HG03280 (cell line): ENCODE data around the gene RELN.

Source experiments
- ATAC-seq: cut with Tn5 transposase; IDR thresholded peaks from one replicate; pipeline ENCODE4 v1.9.1; 2021; ENCODE audit warnings: mild to moderate bottlenecking, moderate library complexity; ENCODE audit not compliant: unreplicated experiment

The RELN gene

DNA sequence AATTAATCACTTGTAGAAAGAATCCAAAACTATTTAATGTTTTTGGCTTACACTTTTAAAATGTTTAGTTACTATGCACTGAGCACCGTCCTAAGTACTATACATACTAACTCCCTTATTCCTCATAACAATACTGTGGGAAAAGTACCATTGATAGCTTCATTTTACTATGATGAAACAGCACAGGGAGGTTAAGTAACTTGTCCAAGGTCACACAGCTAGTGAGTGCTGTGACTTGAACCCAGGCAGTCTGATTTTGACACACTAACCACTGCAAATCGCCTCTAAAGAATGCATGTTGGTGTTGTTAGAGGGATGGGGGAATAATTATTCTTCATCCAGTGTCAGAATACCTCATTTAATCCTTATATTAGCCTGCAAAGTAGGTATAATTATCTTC is 1.9 kb upstream of the RELN start:
- no peak for ATAC-seq

DNA sequence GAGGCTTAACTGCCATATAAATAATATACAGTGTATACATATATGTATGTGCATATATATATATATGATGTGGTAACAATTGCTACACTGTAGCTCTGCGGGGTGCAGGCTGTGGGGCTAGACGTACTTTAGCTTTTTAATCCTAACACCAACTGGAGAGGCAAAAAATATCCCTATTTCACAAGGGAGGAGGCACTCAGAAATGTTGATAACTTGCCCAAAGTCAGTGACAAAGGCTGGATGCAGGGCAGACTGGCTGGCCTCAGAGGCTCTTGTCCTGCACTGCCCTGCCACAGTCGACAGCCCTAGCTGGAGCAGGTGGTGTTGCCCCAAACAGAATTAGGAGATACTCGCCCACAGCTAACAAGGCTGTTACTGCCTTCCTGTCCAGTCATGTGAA is 1.5 kb upstream of the RELN start:
- no peak for ATAC-seq

DNA sequence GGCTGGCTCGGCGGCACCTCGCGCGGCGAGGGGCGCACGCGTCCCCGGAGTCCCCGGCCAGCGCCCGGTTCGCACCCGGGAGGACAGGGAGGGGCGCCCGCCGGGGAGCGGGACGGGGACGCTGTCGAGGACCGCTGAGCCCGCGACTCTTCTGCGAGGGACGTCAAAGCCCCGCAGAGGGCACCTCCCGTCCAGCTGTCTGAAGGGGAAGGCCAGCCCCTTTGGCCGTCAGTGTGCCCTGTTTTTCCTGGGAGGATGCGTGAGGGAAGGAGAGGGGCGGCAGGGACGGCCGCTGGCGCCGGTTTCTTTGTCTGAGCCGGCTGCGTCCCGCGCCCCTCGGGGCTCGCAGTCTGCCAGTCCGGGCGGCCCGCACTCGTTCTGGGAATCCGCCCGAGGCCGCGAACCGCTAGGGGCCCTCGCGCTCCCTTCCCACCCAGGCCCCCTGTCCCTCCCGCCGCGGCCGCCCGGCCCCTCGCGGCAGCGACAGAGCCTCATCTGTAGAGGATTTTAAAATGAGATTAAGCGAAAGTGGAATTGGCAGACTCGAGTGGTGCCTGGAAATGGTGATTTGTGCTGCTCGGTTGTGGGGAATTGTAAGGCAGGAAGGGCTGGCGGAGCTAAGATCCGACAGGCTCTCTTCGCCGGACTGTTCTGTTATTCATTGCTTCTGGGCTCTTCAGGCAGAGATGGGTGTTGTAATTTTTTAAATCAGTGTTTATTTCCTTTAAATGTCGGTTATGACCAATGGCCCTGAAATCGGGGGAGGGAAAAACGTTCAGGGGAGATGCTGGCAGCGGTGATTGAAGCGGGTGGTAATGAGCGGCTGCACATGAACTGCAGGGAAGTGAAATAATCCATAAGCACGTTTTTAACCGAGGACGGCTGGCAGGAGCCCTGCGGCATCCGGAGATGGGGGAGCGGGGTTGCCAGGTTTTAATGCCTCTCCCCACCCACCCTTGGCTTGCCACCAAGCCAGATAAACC is 618 bp upstream of the RELN start:
- no peak for ATAC-seq

DNA sequence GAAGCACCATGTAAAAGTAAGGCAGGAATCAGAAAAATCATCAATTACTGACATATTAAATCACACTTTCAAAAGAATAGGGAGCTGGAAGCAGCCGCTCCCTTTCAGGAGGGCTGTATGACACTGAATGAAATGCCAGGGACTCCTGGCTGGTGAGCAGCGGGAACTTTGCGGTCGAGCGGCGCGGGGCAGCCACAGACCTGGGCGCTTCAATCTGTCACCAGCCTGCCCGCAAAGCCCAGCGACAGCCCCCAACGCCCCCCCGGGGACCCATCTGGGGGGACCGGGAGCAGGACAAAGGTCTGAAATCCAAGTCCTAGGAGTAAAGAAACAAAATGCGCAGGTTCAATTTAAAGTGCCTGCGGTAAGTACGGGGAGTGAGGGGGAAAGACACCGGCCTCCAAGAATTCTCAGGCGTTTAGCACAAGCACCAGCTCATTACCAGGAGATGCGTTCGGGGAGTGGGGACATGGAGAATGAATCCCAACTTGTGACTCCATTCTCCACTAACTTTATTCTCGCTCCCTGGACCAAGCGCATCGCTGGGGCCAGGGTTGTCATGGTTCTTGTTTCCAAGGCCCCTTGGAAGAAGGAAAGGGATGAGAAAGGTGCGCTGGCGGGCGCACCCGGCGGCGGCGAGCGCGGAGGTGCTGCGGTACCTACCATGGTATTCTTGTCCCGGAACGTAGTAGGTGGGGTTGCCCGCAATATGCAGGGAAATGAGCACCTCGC is 824 bp downstream of the RELN start:
- ATAC-seq = no peak

DNA sequence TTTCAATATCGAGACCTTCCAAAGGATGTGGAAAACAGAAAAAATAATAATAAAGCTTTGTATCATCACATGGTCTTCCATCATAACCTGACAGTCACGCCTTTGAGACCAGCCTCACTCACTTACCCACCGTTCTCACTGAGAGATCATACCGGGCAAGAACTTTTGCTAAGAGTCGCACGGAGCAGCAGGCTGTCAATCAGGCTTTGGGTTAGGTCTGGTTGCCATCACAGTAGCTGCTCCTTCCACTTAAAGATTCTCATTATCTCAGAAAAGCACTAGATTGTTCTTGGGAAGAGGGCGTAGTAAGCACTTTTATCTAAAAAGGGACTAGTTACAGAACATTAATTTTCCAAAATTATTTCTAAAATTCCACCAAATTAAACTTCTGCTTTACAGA is 2.0 kb downstream of the RELN start:
- ATAC-seq = no peak

DNA sequence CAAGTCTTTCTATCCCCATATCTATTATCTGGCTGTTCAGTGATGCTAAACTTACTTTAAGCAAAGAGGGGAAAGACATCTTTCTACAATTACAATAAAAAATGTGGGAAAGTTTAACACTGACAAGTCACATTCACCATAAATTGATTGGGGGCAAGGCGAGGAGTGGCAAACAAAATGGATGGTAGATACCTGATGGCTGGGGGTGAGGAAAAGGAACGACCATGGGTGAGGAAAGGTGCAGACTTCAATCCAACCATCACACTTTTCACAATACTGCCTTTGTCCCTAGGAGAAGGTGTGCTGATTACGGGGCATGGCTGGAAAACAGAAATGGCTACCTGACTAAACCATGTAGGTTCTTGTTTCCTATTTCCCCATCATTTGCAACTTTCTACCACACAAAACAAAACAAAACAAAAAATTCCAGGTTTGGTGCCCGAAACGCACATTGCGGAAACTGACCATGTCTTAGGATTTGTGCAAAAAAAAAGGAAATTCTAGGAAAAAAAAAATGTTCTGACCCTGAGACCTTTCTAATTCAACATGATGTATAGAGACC is 3.8 kb downstream of the RELN start:
- no peak for ATAC-seq

DNA sequence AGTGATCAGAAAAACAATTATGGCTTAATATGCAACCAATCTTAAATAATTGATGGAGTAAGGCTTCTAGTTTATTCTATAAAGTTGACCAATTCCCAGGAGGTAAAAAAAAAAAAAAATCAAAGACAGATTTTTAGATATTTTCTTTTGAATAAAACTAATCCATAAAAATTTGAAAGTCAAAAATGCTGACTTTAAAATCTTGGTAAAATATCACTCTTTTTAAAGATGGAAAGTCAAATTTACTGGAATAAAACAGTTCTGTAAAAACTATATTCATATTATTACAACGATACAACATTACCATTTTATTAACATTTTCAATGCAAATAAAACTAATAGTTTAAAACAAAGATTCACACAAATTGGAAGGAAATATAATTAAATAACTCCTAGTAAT is 5.4 kb downstream of the RELN start:
- ATAC-seq = no peak

DNA sequence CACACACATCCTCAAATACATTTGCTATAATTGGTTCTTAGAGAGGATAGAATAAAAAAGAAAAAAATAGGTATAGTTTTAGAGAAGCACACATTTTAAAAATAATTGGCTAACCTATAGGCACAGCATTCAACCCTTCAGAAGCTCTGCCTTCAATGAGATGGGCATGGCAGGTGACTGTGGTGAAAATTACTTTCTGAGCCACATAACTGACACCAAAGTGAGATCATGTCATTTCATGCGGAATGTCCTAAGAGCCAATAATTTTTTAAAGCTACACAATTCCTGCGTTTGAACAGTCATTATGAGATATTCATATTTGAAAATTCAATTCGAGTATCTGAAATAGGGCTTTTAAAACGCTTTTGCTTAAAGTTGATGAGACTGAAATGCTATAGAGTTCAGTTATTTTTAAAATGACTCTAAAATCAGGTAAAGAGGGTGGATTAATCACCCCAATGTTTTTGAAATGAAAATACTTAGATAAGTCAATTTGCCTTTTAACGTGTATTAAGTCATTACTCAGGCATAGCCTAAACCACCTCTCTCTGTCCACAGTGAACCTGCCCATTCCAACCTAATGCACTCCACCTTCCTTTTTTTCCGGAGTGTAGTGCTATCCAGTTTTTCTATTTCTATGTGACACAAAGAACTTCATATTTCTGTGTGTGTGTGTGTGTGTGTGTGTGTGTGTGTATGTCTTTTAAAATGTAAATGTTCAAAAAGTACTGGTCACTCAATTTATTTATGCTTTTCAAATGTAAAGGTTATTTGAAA is 6.1 kb downstream of the RELN start:
- ATAC-seq = no peak

DNA sequence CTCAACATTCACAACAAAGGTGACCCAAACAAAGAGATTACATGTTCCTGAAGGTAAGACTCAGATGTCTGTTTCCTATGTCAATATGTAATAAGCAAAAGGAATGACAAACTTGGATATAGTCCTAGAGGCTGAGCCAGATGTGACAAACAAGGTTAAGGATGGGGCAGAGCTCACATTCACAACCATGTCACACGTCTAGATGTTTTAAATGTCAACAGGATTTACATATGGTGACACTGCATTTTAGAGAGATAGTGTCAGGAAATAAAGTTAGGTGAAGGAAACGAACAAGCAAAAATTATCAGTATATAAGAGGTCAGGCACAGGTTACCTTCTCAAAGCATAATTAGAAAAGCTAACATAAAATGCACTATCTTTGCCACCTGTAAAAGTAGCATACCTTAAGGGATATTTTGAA is 8.4 kb downstream of the RELN start:
- no peak for ATAC-seq

DNA sequence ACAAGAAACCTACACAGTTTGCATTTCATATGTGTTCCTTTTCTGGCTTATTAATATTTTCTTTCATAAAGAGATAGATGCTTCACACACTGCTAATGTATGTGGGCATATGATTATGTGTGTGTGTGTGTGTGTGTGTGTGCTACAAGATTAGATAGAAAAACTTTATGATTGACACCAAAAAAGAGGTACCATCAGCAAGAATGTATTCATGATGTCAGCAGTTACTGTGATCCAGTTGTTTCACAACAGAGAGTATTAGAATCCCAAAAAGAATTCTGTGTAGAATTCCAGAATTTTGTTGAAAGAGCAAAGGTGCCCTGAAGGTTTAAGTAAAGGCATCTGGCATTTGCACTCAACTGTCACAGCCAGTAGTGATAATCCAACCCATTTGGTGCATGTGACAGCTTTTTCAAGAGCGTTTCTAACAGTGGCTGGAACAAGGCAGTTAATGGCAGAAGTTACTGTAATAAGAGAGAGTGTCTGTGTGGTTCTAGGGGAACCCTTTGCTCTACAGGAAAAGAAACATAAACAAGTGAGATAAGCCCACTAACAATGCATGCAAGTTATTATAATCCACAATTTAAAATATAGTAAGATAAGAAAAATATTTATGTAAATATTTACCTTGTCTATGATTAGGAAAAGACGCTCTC is 16.6 kb downstream of the RELN start:
- no peak for ATAC-seq

DNA sequence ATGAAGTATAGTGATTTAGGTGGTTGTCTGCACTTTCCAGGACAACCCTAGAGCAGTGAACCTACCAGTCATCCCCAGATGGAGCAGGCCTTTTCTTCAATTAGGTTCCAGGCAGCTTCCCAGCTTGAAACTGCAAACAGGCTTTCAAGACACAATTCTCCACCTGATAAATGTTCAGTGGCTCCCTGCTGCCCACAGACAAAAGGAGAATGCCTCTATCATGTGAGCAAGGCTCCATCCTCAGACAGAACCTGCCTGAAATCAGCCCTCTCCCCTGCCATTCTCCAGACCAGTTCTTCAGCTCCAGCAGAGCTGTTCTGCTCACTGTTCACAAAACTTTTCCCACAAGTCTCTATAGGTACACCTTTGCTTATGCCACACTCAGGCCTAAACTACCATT is 22.1 kb downstream of the RELN start:
- no peak for ATAC-seq

DNA sequence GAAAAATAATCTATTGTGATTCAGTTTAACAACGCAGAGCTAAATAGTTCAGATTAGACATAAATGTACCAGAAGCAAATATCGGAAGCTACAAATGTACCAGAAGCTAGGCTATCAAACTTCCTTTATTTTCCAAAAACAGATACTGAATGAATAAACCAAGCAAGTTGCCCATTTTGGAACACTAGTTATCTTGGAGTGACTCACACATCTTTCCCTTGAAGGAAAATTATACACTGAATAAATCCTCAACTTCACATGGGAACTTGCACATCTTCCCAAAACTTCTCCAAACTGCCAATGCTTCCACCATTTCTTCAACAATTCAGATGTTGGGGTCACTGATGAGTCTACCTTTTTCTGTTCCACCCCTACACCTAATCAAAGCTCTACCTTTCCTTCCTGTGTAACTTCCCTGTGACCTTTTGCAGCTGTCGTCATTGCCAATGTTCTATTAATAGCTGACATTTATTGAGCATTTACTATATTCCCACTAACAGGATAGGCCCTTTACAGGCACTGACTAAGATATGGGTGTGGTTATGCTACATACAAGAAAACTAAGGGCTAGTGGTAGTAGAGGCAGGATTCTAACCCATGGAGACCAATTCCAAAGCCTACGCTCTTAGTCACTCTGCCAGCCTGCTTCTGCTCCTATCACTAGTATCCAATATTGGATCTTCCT is 22.7 kb downstream of the RELN start:
- ATAC-seq = no peak

DNA sequence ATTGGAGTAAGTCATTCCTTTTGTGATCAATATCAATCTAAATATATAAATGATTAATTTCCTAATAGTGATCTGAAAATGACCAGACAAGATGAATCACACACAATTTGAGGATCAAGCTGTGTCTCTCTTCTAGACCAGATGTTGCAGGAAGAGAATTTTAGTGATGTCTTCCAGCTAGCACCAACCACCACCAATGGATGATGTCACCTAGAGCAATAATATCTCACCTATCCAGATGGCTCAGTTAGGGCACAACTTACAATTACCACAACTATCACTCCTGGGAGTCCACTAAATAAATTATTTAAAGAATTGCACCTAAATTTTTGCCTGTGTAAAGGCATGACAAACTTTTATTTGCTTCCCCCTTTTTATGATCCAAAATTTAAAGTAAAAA is 25.2 kb downstream of the RELN start:
- no peak for ATAC-seq

DNA sequence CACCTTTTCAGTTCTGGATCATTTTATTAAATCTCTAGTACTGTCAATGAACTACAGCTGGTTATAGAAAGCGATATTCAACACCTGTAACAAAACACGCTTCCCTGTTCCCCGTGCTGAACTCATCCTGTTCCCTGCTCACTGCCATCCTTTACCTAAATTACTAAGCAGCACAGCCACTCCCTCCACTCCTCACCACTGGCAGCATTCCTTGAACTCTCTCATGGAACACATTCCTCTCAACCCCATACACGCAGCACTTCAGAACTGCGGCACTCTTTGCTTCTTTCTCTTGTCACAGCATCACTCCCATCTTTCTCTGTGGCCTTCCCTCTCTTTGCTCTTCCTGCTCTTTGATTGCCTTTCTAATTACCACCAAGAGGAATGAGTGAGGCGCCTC is 27.4 kb downstream of the RELN start:
- no peak for ATAC-seq

DNA sequence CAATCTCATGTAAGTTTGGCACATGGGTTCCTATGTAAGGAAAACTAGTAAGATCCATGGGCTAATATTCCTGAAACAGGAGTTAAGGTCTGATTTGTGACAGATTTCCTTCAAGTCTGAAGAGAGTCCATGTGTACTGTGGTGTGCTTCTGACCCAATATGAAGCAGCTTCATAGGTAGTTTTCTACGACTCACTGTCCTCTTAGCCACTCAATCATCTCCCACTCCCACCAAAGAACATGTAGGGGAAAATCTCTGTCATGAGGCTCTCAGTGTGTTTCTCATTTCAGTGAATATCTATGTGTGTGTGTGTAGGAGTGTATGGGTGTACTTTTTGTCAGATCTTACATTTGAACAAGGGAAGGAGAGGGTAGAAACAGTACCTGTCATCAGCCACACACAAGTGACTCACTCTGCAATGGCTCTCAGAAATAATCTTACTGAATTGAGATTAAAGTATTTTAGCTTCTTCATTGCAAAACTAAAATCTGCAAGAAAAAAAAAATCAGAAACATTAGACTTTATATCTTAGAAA is 31.1 kb downstream of the RELN start:
- no peak for ATAC-seq

DNA sequence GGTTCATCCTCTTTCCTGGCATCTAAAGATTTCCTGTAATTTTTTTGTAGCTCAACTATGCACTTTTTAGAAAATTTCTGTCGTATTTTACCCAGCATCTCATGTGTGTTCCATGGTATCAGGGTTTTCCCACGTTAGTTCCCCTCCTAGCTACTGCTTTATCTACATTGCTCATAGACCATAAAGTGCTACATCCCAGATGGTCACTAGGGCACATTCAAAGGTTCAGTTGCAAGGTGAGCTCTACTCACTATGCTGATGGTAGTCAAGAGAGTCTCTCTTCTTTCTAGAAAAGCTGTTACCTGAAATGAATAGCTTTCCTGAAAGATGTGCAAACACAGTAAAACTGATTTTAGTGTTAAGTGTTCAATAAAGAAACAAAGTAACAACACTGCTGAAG is 33.5 kb downstream of the RELN start:
- ATAC-seq = no peak

DNA sequence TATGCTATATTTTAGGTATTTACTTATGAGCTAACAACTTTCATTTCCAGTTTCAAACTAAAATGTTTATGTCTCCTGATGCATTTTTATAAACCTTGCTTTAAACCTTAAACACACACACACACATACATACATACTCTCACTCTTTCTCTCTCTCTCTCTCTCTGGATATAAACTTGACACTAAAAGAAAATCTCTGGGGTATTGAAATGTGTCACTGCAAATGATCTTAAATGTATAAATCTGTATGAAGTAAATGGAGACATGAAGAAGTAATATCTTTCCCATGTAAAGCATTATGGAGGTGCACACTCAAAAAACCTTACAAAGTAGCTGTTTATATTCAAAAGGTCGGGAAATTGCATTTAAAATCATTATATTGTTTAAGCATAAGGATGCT is 37.0 kb downstream of the RELN start:
- no peak for ATAC-seq

DNA sequence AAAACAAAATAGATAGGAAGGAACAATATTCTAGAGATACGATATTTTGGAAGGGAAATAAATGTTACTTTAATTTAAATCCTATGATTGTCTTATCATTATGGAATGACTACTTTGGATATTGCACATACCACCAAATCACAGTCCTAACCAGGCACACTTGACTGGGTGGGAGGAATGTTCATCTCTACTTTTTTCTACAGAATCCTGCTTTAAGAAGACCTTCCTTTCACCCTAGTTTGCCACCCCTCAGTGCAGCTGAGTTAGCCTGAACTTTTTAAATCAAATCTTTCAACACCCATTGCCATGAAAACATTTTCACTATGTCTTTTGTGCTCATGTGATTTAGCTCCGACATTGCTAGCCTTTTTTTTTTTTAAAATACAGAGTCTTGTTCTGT is 38.1 kb downstream of the RELN start:
- no peak for ATAC-seq

DNA sequence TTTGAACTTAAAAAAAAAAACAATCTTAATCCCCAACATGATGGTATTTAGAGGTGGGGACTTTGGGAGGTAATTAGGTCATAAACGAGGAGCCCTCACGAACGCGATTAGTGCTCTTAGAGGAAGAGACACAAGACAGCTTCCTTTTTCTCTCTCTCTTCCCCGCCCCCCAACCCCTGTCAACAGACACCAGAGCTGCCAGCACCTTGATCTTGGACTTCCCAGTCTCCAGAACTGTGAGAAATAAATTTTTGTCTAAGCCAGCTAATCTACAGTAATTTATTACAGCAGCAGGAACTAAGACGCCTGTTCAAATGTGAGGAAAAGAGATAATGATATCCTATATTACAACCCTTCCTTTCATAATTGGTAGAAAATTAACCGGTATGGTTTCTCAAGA is 40.1 kb downstream of the RELN start:
- ATAC-seq = no peak
